Chondrocyte (in vitro differentiated cells): ENCODE data around the gene ANGPTL8. TPM values are rescaled to one million over a fixed set of nuclear protein-coding genes. Genes with fewer than 3 reads are reported as not detected.

Experiments
- DNase-seq: peaks from one replicate; pipeline ENCODE4 v3.0.0; 2021; ENCODE audit warnings: mixed read lengths, low spot score
- H3K27ac Mint-ChIP-seq: one replicate; pipeline ENCODE4 v1.8.0; 2021; ENCODE audit warnings: mild to moderate bottlenecking, moderate library complexity, mixed read lengths; ENCODE audit not compliant: unreplicated experiment
- H3K27me3 Mint-ChIP-seq: 2 replicates; pipeline ENCODE4 v1.8.0; 2021; ENCODE audit warnings: low read depth, mixed read lengths
- H3K36me3 Mint-ChIP-seq: 2 replicates; pipeline ENCODE4 v1.8.0; 2021; ENCODE audit warnings: low read depth, mixed read lengths
- H3K4me1 Mint-ChIP-seq: 2 replicates; pipeline ENCODE4 v1.8.0; 2021; ENCODE audit warnings: low read depth, mild to moderate bottlenecking, mixed read lengths
- H3K4me3 Mint-ChIP-seq: one replicate; pipeline ENCODE4 v1.8.0; 2021; ENCODE audit warnings: mild to moderate bottlenecking, moderate library complexity, mixed read lengths; ENCODE audit not compliant: unreplicated experiment
- H3K9me3 Mint-ChIP-seq: 2 replicates; pipeline ENCODE4 v1.8.0; 2021; ENCODE audit warnings: low read depth, mixed read lengths
- CTCF ChIP-seq: fragments of 200-600 bp; sonication (generic); IDR thresholded peaks from 2 replicates; pipeline ENCODE4 v1.5.0; 2021; ENCODE audit warnings: antibody characterized with exemption, mild to moderate bottlenecking, moderate library complexity
- total RNA-seq: library from RNA; stranded (reverse); gene quantifications from 3 replicates; pipeline ENCODE4 v1.2.1, GENCODE V29; 2021

ANGPTL8 gene
- total RNA-seq, 1 donor from 2014 or later, result not detected

GRCh38 chr19:11209839-11210655 lies 29.4 kb upstream of the ANGPTL8 start:
- H3K4me3 Mint-ChIP-seq, result no peak overlapping the region
- H3K36me3 Mint-ChIP-seq, result peaks cover 17% of the 10 kb centered on the region
- H3K27ac Mint-ChIP-seq, result no peak overlapping the region
- H3K27me3 Mint-ChIP-seq, result no peaks in the 10 kb centered on the region
- no peak for TF ChIP-seq CTCF
- no peak for DNase-seq
- H3K9me3 Mint-ChIP-seq, result no peaks in the 10 kb centered on the region
- H3K4me1 Mint-ChIP-seq, result peaks cover 9% of the 10 kb centered on the region

GRCh38 chr19:11210656-11210928 lies 28.8 kb upstream of the ANGPTL8 start:
- H3K4me1 Mint-ChIP-seq, result peaks cover 5% of the 10 kb centered on the region
- TF ChIP-seq CTCF, result no peak
- peaks cover 21% of the 10 kb centered on the region for H3K36me3 Mint-ChIP-seq
- H3K27me3 Mint-ChIP-seq, result no peaks in the 10 kb centered on the region
- H3K27ac Mint-ChIP-seq, result peak overlapping the region; percentile 45
- DNase-seq, result no peak
- H3K4me3 Mint-ChIP-seq, result no peak overlapping the region
- H3K9me3 Mint-ChIP-seq, result no peaks in the 10 kb centered on the region

- Mint-ChIP-seq H3K27me3 (no peaks in the 10 kb centered on the region), H3K4me3 (no peak overlapping the region), H3K9me3 (peaks cover 3% of the 10 kb centered on the region), H3K36me3 (peaks cover 26% of the 10 kb centered on the region), H3K27ac (no peak overlapping the region), H3K4me1 (peaks cover 3% of the 10 kb centered on the region)
- no peak for DNase-seq
- TF ChIP-seq CTCF, result no peak
These were observed 25.0 kb upstream of the ANGPTL8 start for GRCh38 chr19:11214387-11214786.

GRCh38 chr19:11221082-11221598 lies 18.3 kb upstream of the ANGPTL8 start:
- Mint-ChIP-seq H3K27me3 (no peaks in the 10 kb centered on the region), H3K9me3 (peaks cover 24% of the 10 kb centered on the region), H3K4me3 (no peak overlapping the region), H3K4me1 (no peaks in the 10 kb centered on the region), H3K36me3 (peaks cover 30% of the 10 kb centered on the region), H3K27ac (no peak overlapping the region)
- no peak for DNase-seq
- TF ChIP-seq CTCF, result no peak

GRCh38 chr19:11223200-11223599 lies 16.2 kb upstream of the ANGPTL8 start:
- Mint-ChIP-seq H3K36me3 (peaks cover 29% of the 10 kb centered on the region), H3K4me3 (no peak overlapping the region), H3K27ac (no peak overlapping the region), H3K4me1 (no peaks in the 10 kb centered on the region), H3K27me3 (no peaks in the 10 kb centered on the region), H3K9me3 (peaks cover 20% of the 10 kb centered on the region)
- no peak for TF ChIP-seq CTCF
- DNase-seq, result no peak
